ENCODE results near the gene CERCAM. TPM values are rescaled to one million over a fixed set of nuclear protein-coding genes. Genes with fewer than 3 reads are reported as not detected.

The CERCAM gene
- total and polyA plus RNA-seq, 2 experiments from 2014 or later: 2.7 to 7.9 TPM

DNA sequence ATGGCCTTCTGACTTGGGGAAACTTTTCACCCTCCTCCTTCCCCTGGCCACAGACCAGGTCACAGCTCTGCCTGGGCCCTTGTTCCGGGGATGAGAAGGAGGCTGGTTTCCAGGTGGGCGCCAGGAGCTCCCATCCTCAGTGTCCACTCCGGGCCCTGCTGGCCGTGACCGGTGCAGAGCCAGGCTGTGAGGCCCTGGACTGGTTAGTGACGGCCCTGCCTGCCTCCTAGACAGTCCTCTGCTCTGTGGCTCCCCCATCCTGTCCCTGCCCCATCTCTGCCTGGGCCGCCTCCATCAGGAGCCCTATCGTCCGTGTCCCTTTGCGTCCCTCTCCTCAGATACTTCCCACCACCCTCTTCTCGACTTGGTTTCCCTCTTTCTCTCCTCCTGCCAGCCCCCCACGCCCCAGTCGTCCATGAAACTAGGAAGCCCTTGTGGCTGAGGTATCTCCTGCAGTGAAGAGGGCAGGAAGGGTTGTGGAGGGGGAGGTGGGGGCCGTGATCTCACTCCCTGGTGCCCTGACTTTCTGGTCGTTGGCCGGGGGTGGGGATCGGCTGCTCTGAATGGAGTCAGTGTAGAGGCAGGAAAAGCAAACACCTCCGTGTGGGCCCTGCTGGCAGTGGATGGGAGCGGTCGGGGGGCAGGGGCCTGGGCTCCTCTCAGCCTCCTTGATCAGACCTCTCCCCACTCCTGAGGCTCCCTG, 15.4 kb upstream of the CERCAM start (continued):
- TF ChIP-seq, protein P1, sequence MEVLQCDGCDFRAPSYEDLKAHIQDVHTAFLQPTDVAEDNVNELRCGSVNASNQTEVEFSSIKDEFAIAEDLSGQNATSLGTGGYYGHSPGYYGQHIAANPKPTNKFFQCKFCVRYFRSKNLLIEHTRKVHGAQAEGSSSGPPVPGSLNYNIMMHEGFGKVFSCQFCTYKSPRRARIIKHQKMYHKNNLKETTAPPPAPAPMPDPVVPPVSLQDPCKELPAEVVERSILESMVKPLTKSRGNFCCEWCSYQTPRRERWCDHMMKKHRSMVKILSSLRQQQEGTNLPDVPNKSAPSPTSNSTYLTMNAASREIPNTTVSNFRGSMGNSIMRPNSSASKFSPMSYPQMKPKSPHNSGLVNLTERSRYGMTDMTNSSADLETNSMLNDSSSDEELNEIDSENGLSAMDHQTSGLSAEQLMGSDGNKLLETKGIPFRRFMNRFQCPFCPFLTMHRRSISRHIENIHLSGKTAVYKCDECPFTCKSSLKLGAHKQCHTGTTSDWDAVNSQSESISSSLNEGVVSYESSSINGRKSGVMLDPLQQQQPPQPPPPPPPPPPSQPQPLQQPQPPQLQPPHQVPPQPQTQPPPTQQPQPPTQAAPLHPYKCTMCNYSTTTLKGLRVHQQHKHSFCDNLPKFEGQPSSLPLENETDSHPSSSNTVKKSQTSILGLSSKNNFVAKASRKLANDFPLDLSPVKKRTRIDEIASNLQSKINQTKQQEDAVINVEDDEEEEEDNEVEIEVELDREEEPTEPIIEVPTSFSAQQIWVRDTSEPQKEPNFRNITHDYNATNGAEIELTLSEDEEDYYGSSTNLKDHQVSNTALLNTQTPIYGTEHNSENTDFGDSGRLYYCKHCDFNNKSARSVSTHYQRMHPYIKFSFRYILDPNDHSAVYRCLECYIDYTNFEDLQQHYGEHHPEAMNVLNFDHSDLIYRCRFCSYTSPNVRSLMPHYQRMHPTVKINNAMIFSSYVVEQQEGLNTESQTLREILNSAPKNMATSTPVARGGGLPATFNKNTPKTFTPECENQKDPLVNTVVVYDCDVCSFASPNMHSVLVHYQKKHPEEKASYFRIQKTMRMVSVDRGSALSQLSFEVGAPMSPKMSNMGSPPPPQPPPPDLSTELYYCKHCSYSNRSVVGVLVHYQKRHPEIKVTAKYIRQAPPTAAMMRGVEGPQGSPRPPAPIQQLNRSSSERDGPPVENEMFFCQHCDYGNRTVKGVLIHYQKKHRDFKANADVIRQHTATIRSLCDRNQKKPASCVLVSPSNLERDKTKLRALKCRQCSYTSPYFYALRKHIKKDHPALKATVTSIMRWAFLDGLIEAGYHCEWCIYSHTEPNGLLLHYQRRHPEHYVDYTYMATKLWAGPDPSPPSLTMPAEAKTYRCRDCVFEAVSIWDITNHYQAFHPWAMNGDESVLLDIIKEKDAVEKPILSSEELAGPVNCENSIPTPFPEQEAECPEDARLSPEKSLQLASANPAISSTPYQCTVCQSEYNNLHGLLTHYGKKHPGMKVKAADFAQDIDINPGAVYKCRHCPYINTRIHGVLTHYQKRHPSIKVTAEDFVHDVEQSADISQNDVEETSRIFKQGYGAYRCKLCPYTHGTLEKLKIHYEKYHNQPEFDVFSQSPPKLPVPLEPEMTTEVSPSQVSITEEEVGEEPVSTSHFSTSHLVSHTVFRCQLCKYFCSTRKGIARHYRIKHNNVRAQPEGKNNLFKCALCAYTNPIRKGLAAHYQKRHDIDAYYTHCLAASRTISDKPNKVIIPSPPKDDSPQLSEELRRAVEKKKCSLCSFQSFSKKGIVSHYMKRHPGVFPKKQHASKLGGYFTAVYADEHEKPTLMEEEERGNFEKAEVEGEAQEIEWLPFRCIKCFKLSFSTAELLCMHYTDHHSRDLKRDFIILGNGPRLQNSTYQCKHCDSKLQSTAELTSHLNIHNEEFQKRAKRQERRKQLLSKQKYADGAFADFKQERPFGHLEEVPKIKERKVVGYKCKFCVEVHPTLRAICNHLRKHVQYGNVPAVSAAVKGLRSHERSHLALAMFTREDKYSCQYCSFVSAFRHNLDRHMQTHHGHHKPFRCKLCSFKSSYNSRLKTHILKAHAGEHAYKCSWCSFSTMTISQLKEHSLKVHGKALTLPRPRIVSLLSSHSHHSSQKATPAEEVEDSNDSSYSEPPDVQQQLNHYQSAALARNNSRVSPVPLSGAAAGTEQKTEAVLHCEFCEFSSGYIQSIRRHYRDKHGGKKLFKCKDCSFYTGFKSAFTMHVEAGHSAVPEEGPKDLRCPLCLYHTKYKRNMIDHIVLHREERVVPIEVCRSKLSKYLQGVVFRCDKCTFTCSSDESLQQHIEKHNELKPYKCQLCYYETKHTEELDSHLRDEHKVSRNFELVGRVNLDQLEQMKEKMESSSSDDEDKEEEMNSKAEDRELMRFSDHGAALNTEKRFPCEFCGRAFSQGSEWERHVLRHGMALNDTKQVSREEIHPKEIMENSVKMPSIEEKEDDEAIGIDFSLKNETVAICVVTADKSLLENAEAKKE (CRISPR knock-in tag; IDR thresholded peaks at IDR 0.05): no peak

DNA sequence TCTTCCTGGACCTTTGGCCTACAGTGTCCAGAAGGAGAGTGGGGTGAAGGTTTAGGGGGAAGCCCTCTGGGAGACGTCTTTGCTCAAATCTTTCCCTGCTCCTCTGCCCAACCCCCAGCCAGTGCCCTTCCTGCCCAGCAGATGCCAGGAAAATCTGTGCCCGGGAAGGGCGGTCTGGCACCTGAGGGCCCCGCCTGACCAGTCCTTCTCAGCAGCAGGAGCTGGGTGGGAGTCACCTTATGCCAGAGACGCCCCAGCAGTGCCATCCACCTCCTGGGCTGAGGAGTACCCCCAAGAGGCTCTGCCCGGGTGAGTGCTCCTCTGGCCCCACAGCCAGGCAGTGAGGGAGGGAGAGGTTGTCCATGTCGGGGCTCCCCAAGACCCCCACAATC, 14.9 kb upstream of the CERCAM start:
- Mint-ChIP-seq H3K27ac (no peak overlapping the region), H3K4me3 (no peak overlapping the region), H3K9me3 (no peaks in the 10 kb centered on the region), H3K36me3 (ENCODE audit: low read depth) (no peaks in the 10 kb centered on the region), H3K4me1 (peaks cover 34% of the 10 kb centered on the region), H3K27me3 (ENCODE audit: insufficient read depth, low read depth, poor library complexity) (peaks cover 94% of the 10 kb centered on the region)
- Histone ChIP-seq H3K27ac (ENCODE audit: low read depth) (no peak overlapping the region), H3K4me1 (ENCODE audit: insufficient read depth) (peaks cover 33% of the 10 kb centered on the region), H3K9me2 (ENCODE audit: insufficient read depth) (no peaks in the 10 kb centered on the region), H3K36me3 (ENCODE audit: insufficient read depth) (no peaks in the 10 kb centered on the region), H3K79me2 (replicated peaks; ENCODE audit: insufficient read depth) (no peaks in the 10 kb centered on the region), H3F3A (replicated peaks; ENCODE audit: low read depth) (peaks cover 14% of the 10 kb centered on the region; the same call in 1 of the 2 replicates), H3K4me3 (no peak overlapping the region), H2AFZ (no peak overlapping the region), H3K27me3 (ENCODE audit: insufficient read depth) (peaks cover 100% of the 10 kb centered on the region), H4K20me1 (replicated peaks; ENCODE audit: insufficient read depth) (no peaks in the 10 kb centered on the region; the same call in 1 of the 2 replicates), H3K4me2 (peak overlapping the region; percentile 73; the same call in 1 of the 2 replicates)
- ATAC-seq (no peak), DNase-seq (ENCODE audit: low spot score) (no peak)
- TF ChIP-seq, protein P2, sequence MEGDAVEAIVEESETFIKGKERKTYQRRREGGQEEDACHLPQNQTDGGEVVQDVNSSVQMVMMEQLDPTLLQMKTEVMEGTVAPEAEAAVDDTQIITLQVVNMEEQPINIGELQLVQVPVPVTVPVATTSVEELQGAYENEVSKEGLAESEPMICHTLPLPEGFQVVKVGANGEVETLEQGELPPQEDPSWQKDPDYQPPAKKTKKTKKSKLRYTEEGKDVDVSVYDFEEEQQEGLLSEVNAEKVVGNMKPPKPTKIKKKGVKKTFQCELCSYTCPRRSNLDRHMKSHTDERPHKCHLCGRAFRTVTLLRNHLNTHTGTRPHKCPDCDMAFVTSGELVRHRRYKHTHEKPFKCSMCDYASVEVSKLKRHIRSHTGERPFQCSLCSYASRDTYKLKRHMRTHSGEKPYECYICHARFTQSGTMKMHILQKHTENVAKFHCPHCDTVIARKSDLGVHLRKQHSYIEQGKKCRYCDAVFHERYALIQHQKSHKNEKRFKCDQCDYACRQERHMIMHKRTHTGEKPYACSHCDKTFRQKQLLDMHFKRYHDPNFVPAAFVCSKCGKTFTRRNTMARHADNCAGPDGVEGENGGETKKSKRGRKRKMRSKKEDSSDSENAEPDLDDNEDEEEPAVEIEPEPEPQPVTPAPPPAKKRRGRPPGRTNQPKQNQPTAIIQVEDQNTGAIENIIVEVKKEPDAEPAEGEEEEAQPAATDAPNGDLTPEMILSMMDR (conservative IDR thresholded peaks at IDR 0.05; ENCODE audit: low read depth in 2 of 2): no peak
- no peak for TF ChIP-seq STAT1 (IDR thresholded peaks at IDR 0.05; ENCODE audit: unreplicated experiment)
- no peak for TF ChIP-seq ZNF114 (CRISPR knock-in tag; IDR thresholded peaks at IDR 0.05)
- TF ChIP-seq ZNF331 (CRISPR knock-in tag; IDR thresholded peaks at IDR 0.05; ENCODE audit: low read depth): no peak
- TF ChIP-seq, protein P3, sequence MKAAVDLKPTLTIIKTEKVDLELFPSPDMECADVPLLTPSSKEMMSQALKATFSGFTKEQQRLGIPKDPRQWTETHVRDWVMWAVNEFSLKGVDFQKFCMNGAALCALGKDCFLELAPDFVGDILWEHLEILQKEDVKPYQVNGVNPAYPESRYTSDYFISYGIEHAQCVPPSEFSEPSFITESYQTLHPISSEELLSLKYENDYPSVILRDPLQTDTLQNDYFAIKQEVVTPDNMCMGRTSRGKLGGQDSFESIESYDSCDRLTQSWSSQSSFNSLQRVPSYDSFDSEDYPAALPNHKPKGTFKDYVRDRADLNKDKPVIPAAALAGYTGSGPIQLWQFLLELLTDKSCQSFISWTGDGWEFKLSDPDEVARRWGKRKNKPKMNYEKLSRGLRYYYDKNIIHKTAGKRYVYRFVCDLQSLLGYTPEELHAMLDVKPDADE (IDR thresholded peaks at IDR 0.05): no peak
- TF ChIP-seq EZH2 (IDR thresholded peaks at IDR 0.05; ENCODE audit: low read depth, unreplicated experiment): no peak
- TF ChIP-seq, protein P4, sequence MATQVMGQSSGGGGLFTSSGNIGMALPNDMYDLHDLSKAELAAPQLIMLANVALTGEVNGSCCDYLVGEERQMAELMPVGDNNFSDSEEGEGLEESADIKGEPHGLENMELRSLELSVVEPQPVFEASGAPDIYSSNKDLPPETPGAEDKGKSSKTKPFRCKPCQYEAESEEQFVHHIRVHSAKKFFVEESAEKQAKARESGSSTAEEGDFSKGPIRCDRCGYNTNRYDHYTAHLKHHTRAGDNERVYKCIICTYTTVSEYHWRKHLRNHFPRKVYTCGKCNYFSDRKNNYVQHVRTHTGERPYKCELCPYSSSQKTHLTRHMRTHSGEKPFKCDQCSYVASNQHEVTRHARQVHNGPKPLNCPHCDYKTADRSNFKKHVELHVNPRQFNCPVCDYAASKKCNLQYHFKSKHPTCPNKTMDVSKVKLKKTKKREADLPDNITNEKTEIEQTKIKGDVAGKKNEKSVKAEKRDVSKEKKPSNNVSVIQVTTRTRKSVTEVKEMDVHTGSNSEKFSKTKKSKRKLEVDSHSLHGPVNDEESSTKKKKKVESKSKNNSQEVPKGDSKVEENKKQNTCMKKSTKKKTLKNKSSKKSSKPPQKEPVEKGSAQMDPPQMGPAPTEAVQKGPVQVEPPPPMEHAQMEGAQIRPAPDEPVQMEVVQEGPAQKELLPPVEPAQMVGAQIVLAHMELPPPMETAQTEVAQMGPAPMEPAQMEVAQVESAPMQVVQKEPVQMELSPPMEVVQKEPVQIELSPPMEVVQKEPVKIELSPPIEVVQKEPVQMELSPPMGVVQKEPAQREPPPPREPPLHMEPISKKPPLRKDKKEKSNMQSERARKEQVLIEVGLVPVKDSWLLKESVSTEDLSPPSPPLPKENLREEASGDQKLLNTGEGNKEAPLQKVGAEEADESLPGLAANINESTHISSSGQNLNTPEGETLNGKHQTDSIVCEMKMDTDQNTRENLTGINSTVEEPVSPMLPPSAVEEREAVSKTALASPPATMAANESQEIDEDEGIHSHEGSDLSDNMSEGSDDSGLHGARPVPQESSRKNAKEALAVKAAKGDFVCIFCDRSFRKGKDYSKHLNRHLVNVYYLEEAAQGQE (IDR thresholded peaks at IDR 0.05; ENCODE audit: unreplicated experiment): no peak
- TF ChIP-seq EZH2phosphoT487 (IDR thresholded peaks at IDR 0.05; ENCODE audit: unreplicated experiment): no peak
- TF ChIP-seq POLR2AphosphoS5 (IDR thresholded peaks at IDR 0.05; ENCODE audit: low read depth): no peak
- no peak for TF ChIP-seq JUNB (IDR thresholded peaks at IDR 0.05; ENCODE audit: unreplicated experiment)
- no peak for TF ChIP-seq CREB1 (CRISPR knock-in tag; IDR thresholded peaks at IDR 0.05; ENCODE audit: low read depth)
